Bone marrow (tissue), 2 donors: ENCODE data around the gene L3MBTL1.

ENCODE experiments used
- DNase-seq, 2 donors: peaks; one replicate each; lab custom pipeline; 2025; lab: John Stamatoyannopoulos, UW

The L3MBTL1 gene

GRCh38 chr20:43506238-43506637 is 1.3 kb upstream of the L3MBTL1 start:
- no peak for DNase-seq

GRCh38 chr20:43508106-43508505 is 609 bp downstream of the L3MBTL1 start:
- DNase-seq = no peak

GRCh38 chr20:43508604-43509040 is 1.1 kb downstream of the L3MBTL1 start:
- DNase-seq = no peak

GRCh38 chr20:43511879-43512278 is 4.4 kb downstream of the L3MBTL1 start:
- DNase-seq = no peak

- no peak for DNase-seq
Measured at GRCh38 chr20:43513372-43513930, 6.0 kb downstream of the L3MBTL1 start.

- peak; percentile 64 to 96 for DNase-seq
Measured at GRCh38 chr20:43513931-43514647, 6.6 kb downstream of the L3MBTL1 start.

GRCh38 chr20:43514648-43514999 is 7.1 kb downstream of the L3MBTL1 start:
- no peak for DNase-seq

- DNase-seq = no peak
Measured at GRCh38 chr20:43515628-43516027, 8.1 kb downstream of the L3MBTL1 start.

GRCh38 chr20:43516251-43516824 is 8.8 kb downstream of the L3MBTL1 start:
- no peak for DNase-seq

- DNase-seq = no peak
Measured at GRCh38 chr20:43520074-43520630, 12.7 kb downstream of the L3MBTL1 start.

- DNase-seq = no peak
Measured at GRCh38 chr20:43525021-43525420, 17.5 kb downstream of the L3MBTL1 start.

GRCh38 chr20:43528258-43528875 is 20.9 kb downstream of the L3MBTL1 start:
- no peak for DNase-seq

GRCh38 chr20:43529051-43529450 is 21.6 kb downstream of the L3MBTL1 start:
- DNase-seq = no peak

- no peak for DNase-seq
Measured at GRCh38 chr20:43529457-43530153, 22.1 kb downstream of the L3MBTL1 start.

GRCh38 chr20:43530321-43531090 is 23.0 kb downstream of the L3MBTL1 start:
- DNase-seq = no peak

GRCh38 chr20:43531091-43531443 is 23.6 kb downstream of the L3MBTL1 start:
- DNase-seq = no peak

- DNase-seq = no peak
Measured at GRCh38 chr20:43532416-43533055, 25.0 kb downstream of the L3MBTL1 start.

GRCh38 chr20:43533060-43533459 is 25.6 kb downstream of the L3MBTL1 start:
- no peak for DNase-seq

GRCh38 chr20:43534016-43534415 is 26.5 kb downstream of the L3MBTL1 start:
- DNase-seq = no peak

- no peak for DNase-seq
Measured at GRCh38 chr20:43534791-43535350, 27.4 kb downstream of the L3MBTL1 start.
